ENCODE data around the gene FRMPD4. TPM values are rescaled to one million over a fixed set of nuclear protein-coding genes. Genes with fewer than 3 reads are reported as not detected.

Gene FRMPD4
- total RNA-seq = not detected
- polyA plus RNA-seq = not detected
- long read RNA-seq, donor 1 = 0 reads
- long read RNA-seq, donor 2 = 0 reads

- H3K27me3 ChIP-seq (replicated peaks in 1 of 7) = peaks cover 0 to 46% (median 16%) of the 10 kb centered on the region in 7 donors
- peak within 1 kb of the TSS in 2 of 8 donors; percentile 10 to 27 for H3K4me3 ChIP-seq
- DNase-seq = peak; percentile 64
- WGBS, 5 donors = 0 to 31% (median 4%) methylated on average over 2 to 80 of the region's 80 CpGs
- TF ChIP-seq POLR2AphosphoS5 (IDR thresholded peaks at IDR 0.05) (no peak), POLR2A (IDR thresholded peaks at IDR 0.05) (no peak), CTCF (IDR thresholded peaks at IDR 0.05 in 8 of 11, conservative IDR thresholded peaks at IDR 0.05 in 3 of 11) (no peak)
- no peaks in the 10 kb centered on the region for H3K9me3 ChIP-seq
- no peaks in the 10 kb centered on the region for H3K36me3 ChIP-seq
- intact Hi-C loops (cut with DNase I; ENCODE audit: low total_unique reads) = no loop called here
- H3K27ac ChIP-seq = no peak within 1 kb of the TSS
- no peaks in the 10 kb centered on the region for H3K4me1 ChIP-seq
Measured at GRCh38 chrX:12138361-12139313, at the start of gene FRMPD4. Gene FRMPD4, plus strand, starts transcription at chrX:12138473. Its CDS starts 499 bp downstream, at chrX:12138972.

GRCh38 chrX:12089740-12090139 lies 48.5 kb upstream of the FRMPD4 start:
- no peak for DNase-seq
- no peaks in the 10 kb centered on the region for H3K27me3 ChIP-seq (replicated peaks in 1 of 7)
- H3K27ac ChIP-seq = no peak overlapping the region
- H3K4me1 ChIP-seq = no peaks in the 10 kb centered on the region
- H3K36me3 ChIP-seq = no peaks in the 10 kb centered on the region
- 62 to 88% (median 83%) methylated on average over 1 of the region's 1 CpG for WGBS, 5 donors
- intact Hi-C loops (cut with DNase I; ENCODE audit: low total_unique reads) = loop anchor here (10.0 kb wide), 1 partner anchor 605 kb away; no protein-coding TSS in a partner anchor
- H3K9me3 ChIP-seq = no peaks in the 10 kb centered on the region
- no peak overlapping the region for H3K4me3 ChIP-seq
- TF ChIP-seq CTCF (IDR thresholded peaks at IDR 0.05 in 8 of 11, conservative IDR thresholded peaks at IDR 0.05 in 3 of 11) = no peak
- no peak for TF ChIP-seq POLR2AphosphoS5 (IDR thresholded peaks at IDR 0.05)
- TF ChIP-seq POLR2A (IDR thresholded peaks at IDR 0.05) = no peak

GRCh38 chrX:12113321-12113720 lies 25.0 kb upstream of the FRMPD4 start:
- intact Hi-C loops (cut with DNase I; ENCODE audit: low total_unique reads) = no loop called here
- DNase-seq = no peak
- H3K36me3 ChIP-seq = no peaks in the 10 kb centered on the region
- no peaks in the 10 kb centered on the region for H3K27me3 ChIP-seq (replicated peaks in 1 of 7)
- no peak overlapping the region for H3K27ac ChIP-seq
- no peak for TF ChIP-seq POLR2A (IDR thresholded peaks at IDR 0.05)
- TF ChIP-seq CTCF (IDR thresholded peaks at IDR 0.05 in 8 of 11, conservative IDR thresholded peaks at IDR 0.05 in 3 of 11) = no peak
- no peak for TF ChIP-seq POLR2AphosphoS5 (IDR thresholded peaks at IDR 0.05)
- H3K4me3 ChIP-seq = no peak overlapping the region
- no peaks in the 10 kb centered on the region for H3K9me3 ChIP-seq
- no peaks in the 10 kb centered on the region for H3K4me1 ChIP-seq
- 69 to 87% (median 81%) methylated on average over 2 of the region's 2 CpGs for WGBS, 5 donors

GRCh38 chrX:12115377-12115776 lies 22.9 kb upstream of the FRMPD4 start:
- no peak for TF ChIP-seq POLR2AphosphoS5 (IDR thresholded peaks at IDR 0.05)
- TF ChIP-seq POLR2A (IDR thresholded peaks at IDR 0.05) = no peak
- no peak for TF ChIP-seq CTCF (IDR thresholded peaks at IDR 0.05 in 8 of 11, conservative IDR thresholded peaks at IDR 0.05 in 3 of 11)
- 17 to 60% (median 25%) methylated on average over 2 of the region's 2 CpGs for WGBS, 5 donors
- no peak overlapping the region for H3K27ac ChIP-seq
- no peak for DNase-seq
- H3K27me3 ChIP-seq (replicated peaks in 1 of 7) = no peaks in the 10 kb centered on the region
- intact Hi-C loops (cut with DNase I; ENCODE audit: low total_unique reads) = no loop called here
- no peaks in the 10 kb centered on the region for H3K9me3 ChIP-seq
- H3K36me3 ChIP-seq = no peaks in the 10 kb centered on the region
- H3K4me3 ChIP-seq = no peak overlapping the region
- H3K4me1 ChIP-seq = no peaks in the 10 kb centered on the region
